Ishikawa (cell line): ENCODE results near the gene USP32.

Source experiments
- CEBPB ChIP-seq: IDR thresholded peaks from 2 replicates; pipeline ENCODE4 v1.6.1; 2012
- CREB1 ChIP-seq: IDR thresholded peaks from 2 replicates; pipeline ENCODE4 v1.6.1; 2012; ENCODE audit warnings: low read depth
- EGR1 ChIP-seq: IDR thresholded peaks from 2 replicates; pipeline ENCODE4 v1.6.1; 2012
- EP300 ChIP-seq: IDR thresholded peaks from 2 replicates; pipeline ENCODE4 v1.6.1; 2012; ENCODE audit warnings: borderline replicate concordance
- FOXM1 ChIP-seq: IDR thresholded peaks from 2 replicates; pipeline ENCODE4 v1.6.1; 2012; ENCODE audit warnings: low read depth, borderline replicate concordance
- NFIC ChIP-seq: IDR thresholded peaks from 2 replicates; pipeline ENCODE4 v1.6.1; 2012
- RAD21 ChIP-seq: IDR thresholded peaks from 2 replicates; pipeline ENCODE4 v1.6.1; 2012; ENCODE audit warnings: low read depth
- REST ChIP-seq: IDR thresholded peaks from 2 replicates; pipeline ENCODE4 v1.6.1; 2012; ENCODE audit warnings: low read depth, mild to moderate bottlenecking
- TAF1 ChIP-seq: IDR thresholded peaks from 2 replicates; pipeline ENCODE4 v1.6.1; 2012; ENCODE audit warnings: low read depth, mild to moderate bottlenecking
- TCF12 ChIP-seq: IDR thresholded peaks from 2 replicates; pipeline ENCODE4 v1.6.1; 2012; ENCODE audit warnings: low read depth
- TEAD4 ChIP-seq: IDR thresholded peaks from 2 replicates; pipeline ENCODE4 v1.6.1; 2012
- YY1 ChIP-seq: IDR thresholded peaks from 2 replicates; pipeline ENCODE4 v1.6.1; 2012; ENCODE audit warnings: low read depth
- ZBTB7A ChIP-seq: IDR thresholded peaks from 2 replicates; pipeline ENCODE4 v1.6.1; 2012; ENCODE audit warnings: low read depth
- TF ChIP-seq, protein P1 (sequence below): IDR thresholded peaks from 2 replicates; pipeline ENCODE4 v1.6.1; 2012
- TF ChIP-seq, protein P2 (sequence below): IDR thresholded peaks from 2 replicates; pipeline ENCODE4 v1.6.1; 2012

USP32 gene

DNA sequence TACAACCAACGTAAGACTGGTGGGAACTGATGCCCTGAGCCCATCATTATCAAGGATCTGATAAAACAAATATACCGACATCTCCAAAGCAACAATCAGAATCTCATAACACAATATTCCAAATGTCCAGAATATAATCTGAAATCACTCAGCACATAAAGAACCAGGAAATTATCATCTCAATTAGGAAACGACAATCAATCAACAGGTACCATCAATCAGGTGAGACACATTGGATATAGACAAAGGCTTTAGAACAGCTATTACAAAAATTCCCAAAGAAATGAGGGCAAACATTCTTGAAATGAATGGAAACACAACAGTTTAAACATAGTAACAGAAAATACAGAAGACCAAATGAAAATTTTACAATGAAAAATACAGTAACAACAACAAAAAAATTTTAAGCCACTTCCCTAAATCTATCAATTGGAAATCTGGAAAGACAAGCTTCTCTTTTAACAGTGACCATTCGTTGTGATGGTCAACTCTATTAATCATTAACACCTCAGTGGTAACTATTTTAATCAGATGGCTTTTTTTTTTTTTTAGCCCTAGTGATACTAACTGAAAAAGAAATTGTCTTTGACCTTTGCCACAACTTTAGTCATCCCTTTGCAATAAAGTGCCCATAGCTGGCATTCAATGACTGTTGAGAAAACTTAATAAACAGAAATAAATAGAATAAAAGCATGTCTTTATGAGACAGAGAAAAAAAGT is 70.4 kb downstream of the USP32 start:
- TF ChIP-seq YY1 (no peak), TEAD4 (no peak), CEBPB (no peak), EP300 (no peak), REST (no peak), NFIC (no peak), CREB1 (no peak), EGR1 (no peak), RAD21 (no peak), FOXM1 (no peak), TCF12 (no peak)
- TF ChIP-seq, protein P1, sequence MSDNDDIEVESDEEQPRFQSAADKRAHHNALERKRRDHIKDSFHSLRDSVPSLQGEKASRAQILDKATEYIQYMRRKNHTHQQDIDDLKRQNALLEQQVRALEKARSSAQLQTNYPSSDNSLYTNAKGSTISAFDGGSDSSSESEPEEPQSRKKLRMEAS: no peak
- TF ChIP-seq, protein P2, sequence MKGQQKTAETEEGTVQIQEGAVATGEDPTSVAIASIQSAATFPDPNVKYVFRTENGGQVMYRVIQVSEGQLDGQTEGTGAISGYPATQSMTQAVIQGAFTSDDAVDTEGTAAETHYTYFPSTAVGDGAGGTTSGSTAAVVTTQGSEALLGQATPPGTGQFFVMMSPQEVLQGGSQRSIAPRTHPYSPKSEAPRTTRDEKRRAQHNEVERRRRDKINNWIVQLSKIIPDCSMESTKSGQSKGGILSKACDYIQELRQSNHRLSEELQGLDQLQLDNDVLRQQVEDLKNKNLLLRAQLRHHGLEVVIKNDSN: no peak

- TF ChIP-seq TEAD4 (no peak), RAD21 (no peak), TCF12 (no peak)
Observed at GRCh38 chr17:60318830-60319229, 73.1 kb downstream of the USP32 start.

DNA sequence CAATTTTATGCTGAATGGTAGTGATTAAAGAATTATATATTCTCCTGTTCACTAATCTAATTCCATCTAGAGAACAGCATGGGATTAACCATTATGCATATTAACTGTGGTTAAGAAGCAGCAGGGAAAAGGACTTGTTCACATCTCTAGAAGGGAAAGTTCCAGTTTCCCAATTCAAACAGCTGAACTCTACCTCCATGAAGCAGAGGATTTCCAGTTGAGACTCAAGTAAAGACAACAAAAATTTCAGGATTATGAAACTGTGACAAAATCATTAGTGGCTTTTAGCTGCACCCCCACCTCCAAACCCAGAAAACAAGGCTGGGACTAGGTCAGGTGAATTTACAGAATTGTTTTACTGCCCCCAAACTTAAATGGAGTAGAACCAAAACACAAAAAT is 73.6 kb downstream of the USP32 start:
- TF ChIP-seq, protein P1: no peak
- TF ChIP-seq, protein P2: no peak
- no peak for TF ChIP-seq EGR1
- no peak for TF ChIP-seq NFIC
- no peak for TF ChIP-seq CREB1
- TF ChIP-seq RAD21: no peak
- TF ChIP-seq REST: no peak
- no peak for TF ChIP-seq FOXM1
- TF ChIP-seq TAF1: no peak
- no peak for TF ChIP-seq TCF12
- TF ChIP-seq ZBTB7A: no peak

- no peak for TF ChIP-seq ZBTB7A
- no peak for TF ChIP-seq EP300
- TF ChIP-seq, protein P2: no peak
- no peak for TF ChIP-seq EGR1
- TF ChIP-seq NFIC: no peak
- TF ChIP-seq CEBPB: no peak
Observed at GRCh38 chr17:60315650-60316049, 76.3 kb downstream of the USP32 start.

- TF ChIP-seq ZBTB7A (no peak), EP300 (no peak), REST (no peak), FOXM1 (no peak), TCF12 (no peak), CEBPB (no peak), RAD21 (no peak), TAF1 (no peak), CREB1 (no peak)
- TF ChIP-seq, protein P1: no peak
Observed at GRCh38 chr17:60314423-60314822, 77.5 kb downstream of the USP32 start.
